Mesendoderm (in vitro differentiated cells): ENCODE results near the gene PFKL.

ENCODE experiments used
- DNase-seq: peaks from one replicate; pipeline ENCODE4 v3.0.0; 2013
- H2AK5ac ChIP-seq: 2 replicates; pipeline ENCODE4 v1.6.1; 2013; ENCODE audit warnings: low read length, inconsistent platforms
- H2BK120ac ChIP-seq: 2 replicates; pipeline ENCODE4 v1.6.1; 2013; ENCODE audit warnings: low read depth, mild to moderate bottlenecking, low read length, moderate library complexity, mixed read lengths
- H2BK15ac ChIP-seq: replicated peaks from 2 replicates; pipeline ENCODE4 v1.6.1; 2013; ENCODE audit warnings: low read depth, mild to moderate bottlenecking, moderate library complexity
- H2BK5ac ChIP-seq: 2 replicates; pipeline ENCODE4 v1.6.1; 2013; ENCODE audit warnings: low read length, inconsistent platforms
- H3K18ac ChIP-seq: 2 replicates; pipeline ENCODE4 v1.6.1; 2013; ENCODE audit warnings: mild to moderate bottlenecking, low read length, mixed read lengths
- H3K23ac ChIP-seq: one replicate; pipeline ENCODE4 v1.6.1; 2013; ENCODE audit warnings: low read length
- H3K27ac ChIP-seq: 2 replicates; pipeline ENCODE4 v1.5.1; 2013; ENCODE audit warnings: low read depth, mild to moderate bottlenecking, inconsistent platforms, low read length, moderate library complexity
- H3K27me3 ChIP-seq: 2 replicates; pipeline ENCODE4 v1.6.1; 2013; ENCODE audit warnings: low read length, control low read depth, mild to moderate bottlenecking, inconsistent platforms; ENCODE audit not compliant: insufficient read depth, poor library complexity
- H3K36me3 ChIP-seq: 2 replicates; pipeline ENCODE4 v1.6.1; 2013; ENCODE audit warnings: low read length, inconsistent platforms; ENCODE audit not compliant: control insufficient read depth, insufficient read depth
- H3K4ac ChIP-seq: one replicate; pipeline ENCODE4 v1.6.1; 2013; ENCODE audit warnings: low read depth, mild to moderate bottlenecking, low read length, moderate library complexity
- H3K4me1 ChIP-seq: 2 replicates; pipeline ENCODE4 v1.6.1; 2013; ENCODE audit warnings: low read depth, low read length, inconsistent platforms; ENCODE audit not compliant: control insufficient read depth
- H3K4me2 ChIP-seq: 2 replicates; pipeline ENCODE4 v1.6.1; 2013; ENCODE audit warnings: low read length
- H3K4me3 ChIP-seq: 2 replicates; pipeline ENCODE4 v1.5.1; 2013; ENCODE audit warnings: mild to moderate bottlenecking, low read length
- H3K56ac ChIP-seq: one replicate; pipeline ENCODE4 v1.6.1; 2013; ENCODE audit warnings: low read length
- H3K79me1 ChIP-seq: 2 replicates; pipeline ENCODE4 v1.6.1; 2013; ENCODE audit warnings: low read length, inconsistent platforms
- H3K79me2 ChIP-seq: 2 replicates; pipeline ENCODE4 v1.6.1; 2013; ENCODE audit warnings: mild to moderate bottlenecking, low read length; ENCODE audit not compliant: control insufficient read depth, insufficient read depth
- H3K9ac ChIP-seq: 2 replicates; pipeline ENCODE4 v1.6.1; 2013; ENCODE audit warnings: low read length, inconsistent platforms
- H4K5ac ChIP-seq: one replicate; pipeline ENCODE4 v1.6.1; 2013; ENCODE audit warnings: low read length
- H4K8ac ChIP-seq: one replicate; pipeline ENCODE4 v1.6.1; 2013; ENCODE audit warnings: low read depth, mild to moderate bottlenecking, control low read depth, low read length, moderate library complexity
- WGBS: extraction: QIAGEN DNeasy Blood & Tissue Kit; methylation state at CpG from one replicate; pipeline ENCODE4 v1.1.7; 2013; ENCODE audit warnings: low lambda C conversion rate, missing lambda C conversion rate; ENCODE audit not compliant: insufficient coverage; ENCODE audit errors: extremely low coverage; 5-methylcytosine and 5-hydroxymethylcytosine counted together

PFKL gene

GRCh38 chr21:44263768-44264167 lies 36.1 kb upstream of the PFKL start:
- WGBS = no CpG with 5 or more reads among the region's 4 CpGs
- no peak overlapping the region for H4K5ac ChIP-seq
- H2BK120ac ChIP-seq = no peak overlapping the region
- H3K56ac ChIP-seq = peak overlapping the region; percentile 89
- no peak overlapping the region for H3K4me3 ChIP-seq
- H3K18ac ChIP-seq = peak overlapping the region; percentile 72
- H3K4ac ChIP-seq = no peak overlapping the region
- H3K23ac ChIP-seq = no peak overlapping the region
- no peak overlapping the region for H3K9ac ChIP-seq
- H2BK15ac ChIP-seq = no peak overlapping the region
- no peak overlapping the region for H4K8ac ChIP-seq
- peak; percentile 39 for DNase-seq
- peak overlapping the region; percentile 84 for H3K27ac ChIP-seq
- no peaks in the 10 kb centered on the region for H3K27me3 ChIP-seq
- no peaks in the 10 kb centered on the region for H3K79me1 ChIP-seq
- H3K4me2 ChIP-seq = no peak overlapping the region
- no peaks in the 10 kb centered on the region for H3K36me3 ChIP-seq
- H2BK5ac ChIP-seq = no peak overlapping the region
- H3K4me1 ChIP-seq = peaks cover 3% of the 10 kb centered on the region
- H3K79me2 ChIP-seq = no peaks in the 10 kb centered on the region
- no peak overlapping the region for H2AK5ac ChIP-seq

GRCh38 chr21:44265734-44266270 lies 34.1 kb upstream of the PFKL start:
- H2AK5ac ChIP-seq = no peak overlapping the region
- no peak overlapping the region for H4K8ac ChIP-seq
- H3K56ac ChIP-seq = no peak overlapping the region
- no peak overlapping the region for H2BK15ac ChIP-seq
- H3K79me1 ChIP-seq = no peaks in the 10 kb centered on the region
- WGBS = no CpG with 5 or more reads among the region's 17 CpGs
- H3K4ac ChIP-seq = no peak overlapping the region
- no peak overlapping the region for H2BK120ac ChIP-seq
- no peak overlapping the region for H3K23ac ChIP-seq
- DNase-seq = no peak
- H3K27me3 ChIP-seq = no peaks in the 10 kb centered on the region
- H4K5ac ChIP-seq = no peak overlapping the region
- no peak overlapping the region for H2BK5ac ChIP-seq
- no peak overlapping the region for H3K18ac ChIP-seq
- no peaks in the 10 kb centered on the region for H3K79me2 ChIP-seq
- H3K36me3 ChIP-seq = no peaks in the 10 kb centered on the region
- peaks cover 3% of the 10 kb centered on the region for H3K4me1 ChIP-seq
- H3K27ac ChIP-seq = no peak overlapping the region
- H3K4me3 ChIP-seq = no peak overlapping the region
- H3K9ac ChIP-seq = no peak overlapping the region
- H3K4me2 ChIP-seq = no peak overlapping the region

GRCh38 chr21:44267655-44268142 lies 32.2 kb upstream of the PFKL start:
- Histone ChIP-seq H2BK5ac (no peak overlapping the region), H3K9ac (no peak overlapping the region), H3K23ac (no peak overlapping the region), H3K4me1 (peaks cover 3% of the 10 kb centered on the region), H3K27me3 (no peaks in the 10 kb centered on the region), H2BK120ac (no peak overlapping the region), H3K27ac (no peak overlapping the region), H4K8ac (no peak overlapping the region), H3K18ac (no peak overlapping the region), H2BK15ac (no peak overlapping the region), H4K5ac (no peak overlapping the region), H3K56ac (no peak overlapping the region), H2AK5ac (no peak overlapping the region), H3K4ac (no peak overlapping the region), H3K4me3 (no peak overlapping the region), H3K79me2 (no peaks in the 10 kb centered on the region), H3K4me2 (no peak overlapping the region), H3K36me3 (no peaks in the 10 kb centered on the region), H3K79me1 (no peaks in the 10 kb centered on the region)
- no peak for DNase-seq
- no CpG with 5 or more reads among the region's 19 CpGs for WGBS

GRCh38 chr21:44269090-44269489 lies 30.8 kb upstream of the PFKL start:
- Histone ChIP-seq H3K4me2 (no peak overlapping the region), H4K5ac (no peak overlapping the region), H3K79me1 (no peaks in the 10 kb centered on the region), H2BK5ac (no peak overlapping the region), H3K27ac (no peak overlapping the region), H3K9ac (no peak overlapping the region), H3K79me2 (no peaks in the 10 kb centered on the region), H3K23ac (no peak overlapping the region), H3K4me3 (no peak overlapping the region), H3K36me3 (no peaks in the 10 kb centered on the region), H3K18ac (no peak overlapping the region), H2AK5ac (no peak overlapping the region), H4K8ac (no peak overlapping the region), H3K27me3 (no peaks in the 10 kb centered on the region), H2BK15ac (no peak overlapping the region), H3K4ac (no peak overlapping the region), H3K4me1 (no peaks in the 10 kb centered on the region), H2BK120ac (no peak overlapping the region), H3K56ac (no peak overlapping the region)
- no peak for DNase-seq
- WGBS = no CpG with 5 or more reads among the region's 8 CpGs

- H4K5ac ChIP-seq = no peak overlapping the region
- H3K4me3 ChIP-seq = no peak overlapping the region
- H3K4me1 ChIP-seq = no peaks in the 10 kb centered on the region
- no peak overlapping the region for H3K56ac ChIP-seq
- H3K4me2 ChIP-seq = no peak overlapping the region
- no peak overlapping the region for H2BK15ac ChIP-seq
- no peak overlapping the region for H2BK120ac ChIP-seq
- H4K8ac ChIP-seq = no peak overlapping the region
- H3K36me3 ChIP-seq = no peaks in the 10 kb centered on the region
- H3K18ac ChIP-seq = no peak overlapping the region
- H3K9ac ChIP-seq = no peak overlapping the region
- H3K79me2 ChIP-seq = no peaks in the 10 kb centered on the region
- H3K23ac ChIP-seq = no peak overlapping the region
- H2BK5ac ChIP-seq = no peak overlapping the region
- no peaks in the 10 kb centered on the region for H3K79me1 ChIP-seq
- no peak overlapping the region for H3K27ac ChIP-seq
- no peak for DNase-seq
- H3K4ac ChIP-seq = no peak overlapping the region
- no peak overlapping the region for H2AK5ac ChIP-seq
- H3K27me3 ChIP-seq = no peaks in the 10 kb centered on the region
- WGBS = no CpG with 5 or more reads among the region's 18 CpGs
Observed at GRCh38 chr21:44271558-44272283, 28.1 kb upstream of the PFKL start.
